ENCODE measurements around the gene ILRUN. TPM values are rescaled to one million over a fixed set of nuclear protein-coding genes. Genes with fewer than 3 reads are reported as not detected.
"Not testable (repeated sequence)": the region's sequence is repeated elsewhere in the genome, so short reads cannot be mapped to it uniquely, and the experiment has no call there.

The ILRUN gene
- total RNA-seq, 1 donor from 2014 or later = 54.2 TPM

DNA sequence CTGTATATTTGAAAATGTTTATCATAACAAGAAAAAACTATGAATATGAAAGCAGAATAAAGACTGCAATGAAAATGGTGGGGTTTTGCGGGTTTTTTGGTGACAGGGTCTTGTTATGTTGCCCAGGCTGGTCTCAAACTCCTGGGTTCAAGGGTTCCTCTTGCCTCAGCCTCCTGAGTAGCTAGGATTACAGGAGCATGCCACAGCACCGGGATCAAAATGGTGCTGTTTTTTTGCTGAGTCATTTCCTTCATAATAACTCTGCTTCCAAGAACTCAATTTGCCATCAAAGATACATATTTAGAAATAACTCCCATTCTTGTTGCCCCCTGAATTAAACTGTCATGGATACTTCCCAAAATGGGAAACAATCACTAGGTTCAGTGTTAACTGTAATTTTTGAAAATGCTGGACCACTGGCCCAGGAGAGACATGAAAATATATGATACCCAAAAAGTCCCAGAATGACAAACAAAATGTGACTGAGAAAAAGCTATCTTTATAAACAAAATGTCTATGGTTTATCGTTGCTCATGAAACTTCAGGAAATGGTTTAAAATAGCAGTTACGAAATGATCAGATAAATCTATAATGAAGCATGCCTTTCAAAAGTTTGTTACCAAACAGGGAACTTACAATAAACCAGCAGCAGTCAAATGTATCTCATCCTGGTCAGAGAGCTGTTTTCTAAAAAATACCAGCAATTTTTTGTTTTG is 32.2 kb downstream of the ILRUN start:
- DNase-seq = no peak

DNA sequence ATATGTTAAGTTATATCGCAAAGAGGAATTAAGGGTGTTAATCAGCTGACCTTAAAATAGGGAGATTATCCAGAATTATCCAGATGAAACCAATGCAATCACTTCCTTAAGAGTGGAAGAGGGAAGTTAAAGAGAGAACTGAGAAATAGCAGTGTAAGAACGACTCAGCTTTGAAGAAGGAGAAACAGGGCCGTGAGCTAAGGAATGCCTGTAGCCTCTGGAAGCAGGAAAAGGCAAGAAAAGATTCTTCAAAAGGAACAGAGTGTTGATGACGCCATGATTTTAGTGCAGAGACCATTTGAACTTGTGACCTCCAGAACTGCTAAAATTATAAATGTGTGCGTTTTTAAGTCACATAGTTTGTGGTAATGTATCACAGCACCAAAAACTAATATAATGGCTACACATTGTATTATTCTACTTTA is 32.7 kb downstream of the ILRUN start:
- DNase-seq = no peak

DNA sequence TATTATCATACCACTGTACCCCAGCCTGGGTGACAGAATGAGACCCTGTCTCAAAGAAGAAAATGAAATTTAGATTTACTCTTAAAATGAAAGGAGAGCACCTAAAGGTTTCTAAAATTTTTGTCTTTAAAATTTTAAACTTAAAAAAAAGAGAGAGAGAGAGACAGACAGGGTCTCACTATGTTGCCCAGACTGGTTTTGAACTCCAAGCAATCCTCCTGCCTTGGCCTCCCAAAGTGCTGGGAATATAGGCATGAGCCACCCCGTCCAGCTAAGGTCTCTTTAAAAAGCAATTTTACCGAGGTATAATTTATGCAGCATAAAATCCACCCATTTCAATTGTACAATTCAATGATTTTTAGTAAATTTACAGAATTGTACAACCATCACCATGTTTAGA is 33.2 kb downstream of the ILRUN start:
- DNase-seq = no peak

DNA sequence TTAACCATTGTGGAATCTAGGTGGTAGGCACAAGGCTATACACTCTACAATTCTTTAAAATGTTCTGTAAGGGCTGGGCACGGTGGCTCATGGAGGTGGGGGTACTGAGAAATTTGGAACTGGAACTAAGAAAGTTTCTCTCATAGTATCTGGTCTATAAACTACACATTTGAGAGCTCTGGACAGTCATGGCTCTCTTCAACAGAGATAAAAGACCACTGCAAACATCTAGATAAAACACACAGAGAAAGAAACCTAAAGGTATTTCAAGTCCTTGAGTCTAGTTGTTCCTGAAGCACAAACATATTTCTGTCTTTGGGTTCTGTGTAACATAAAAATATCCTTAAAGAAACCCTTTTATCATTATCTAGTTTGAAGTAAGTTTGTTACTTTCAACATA is 35.2 kb downstream of the ILRUN start:
- no peak for DNase-seq

DNA sequence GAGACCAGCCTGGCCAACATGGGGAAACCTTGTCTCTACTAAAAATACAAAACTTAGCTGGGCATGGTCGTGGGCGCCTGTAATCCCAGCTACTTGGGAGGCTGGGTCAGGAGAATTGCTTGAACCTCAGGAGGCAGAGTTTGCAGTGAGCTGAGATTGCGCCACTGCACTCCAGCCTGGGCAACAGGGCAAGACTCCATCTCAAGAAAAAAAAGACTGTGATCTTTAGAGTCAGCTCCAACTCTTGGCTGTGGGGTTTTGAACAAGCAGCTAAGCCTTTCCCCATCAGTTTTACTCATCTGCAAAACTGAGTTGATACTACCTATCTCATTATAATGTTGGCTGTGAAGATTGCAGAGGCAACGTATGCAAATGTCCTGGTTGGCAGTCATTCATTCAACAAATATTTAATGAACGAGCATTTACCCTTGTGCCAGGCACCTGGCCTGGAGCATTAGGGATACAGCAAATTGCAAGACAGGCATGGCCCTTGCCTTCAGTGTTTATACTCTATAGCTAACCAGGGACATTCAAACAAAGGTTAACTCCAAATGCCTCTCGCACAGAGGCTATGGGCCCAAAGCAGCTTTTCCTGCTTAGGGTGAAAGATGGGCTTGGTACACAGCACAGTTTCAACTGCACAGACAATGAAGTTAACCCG is 37.8 kb downstream of the ILRUN start:
- no peak for DNase-seq

DNA sequence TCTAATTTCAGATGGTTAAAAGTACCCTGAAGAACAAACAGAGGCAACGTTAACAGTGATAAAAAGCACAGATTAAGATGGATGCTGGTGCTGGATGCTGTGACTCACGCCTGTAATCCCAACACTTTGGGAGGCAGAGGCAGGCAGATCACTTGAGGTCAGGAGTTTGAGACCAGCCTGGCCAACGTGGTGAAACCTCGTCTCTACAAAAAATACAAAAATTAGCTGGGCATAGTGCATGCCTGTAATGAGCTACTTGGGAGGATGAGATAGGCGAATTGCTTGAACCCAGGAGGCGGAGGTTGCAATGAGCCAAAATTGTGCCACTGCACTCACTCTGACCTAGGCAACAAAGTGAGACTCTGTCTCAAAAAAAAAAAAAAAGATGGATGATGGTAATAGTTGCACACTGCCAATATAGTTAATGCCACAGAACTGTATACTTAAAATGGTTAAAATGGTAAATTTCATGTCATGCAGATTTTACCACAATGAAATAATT is 38.5 kb downstream of the ILRUN start:
- not testable (repeated sequence) for DNase-seq

DNA sequence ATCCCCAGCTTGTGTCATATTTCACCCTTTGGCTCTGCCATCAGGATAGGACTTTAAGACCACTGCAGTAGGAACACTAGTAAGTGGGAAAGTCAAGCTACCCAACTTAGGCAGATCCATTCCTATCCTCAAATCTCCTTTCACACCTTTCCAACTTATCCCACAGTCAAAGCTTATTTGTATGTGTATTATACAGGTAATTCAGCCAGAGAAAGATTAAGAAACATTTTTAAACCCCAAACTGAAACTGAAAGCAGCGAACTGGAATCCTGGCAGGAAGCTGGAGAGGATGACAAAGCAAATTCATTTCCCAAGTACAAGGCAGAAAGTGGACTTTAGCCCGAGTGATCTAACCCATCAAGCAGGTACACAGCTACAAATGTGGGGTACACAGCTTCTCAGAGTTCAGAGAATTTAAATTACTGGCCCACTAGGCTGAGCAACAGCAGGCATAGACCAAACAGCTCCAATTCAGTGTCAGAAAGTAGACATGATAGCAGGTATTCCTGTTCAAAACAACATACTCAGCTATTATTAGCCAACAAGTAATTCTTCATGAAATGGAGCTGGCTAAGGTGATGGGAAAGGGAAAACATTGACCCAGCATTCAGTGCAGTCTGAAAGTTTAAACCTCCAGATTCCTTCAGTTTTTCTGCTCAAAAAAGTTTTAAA is 39.1 kb downstream of the ILRUN start:
- peak; percentile 91 for DNase-seq

DNA sequence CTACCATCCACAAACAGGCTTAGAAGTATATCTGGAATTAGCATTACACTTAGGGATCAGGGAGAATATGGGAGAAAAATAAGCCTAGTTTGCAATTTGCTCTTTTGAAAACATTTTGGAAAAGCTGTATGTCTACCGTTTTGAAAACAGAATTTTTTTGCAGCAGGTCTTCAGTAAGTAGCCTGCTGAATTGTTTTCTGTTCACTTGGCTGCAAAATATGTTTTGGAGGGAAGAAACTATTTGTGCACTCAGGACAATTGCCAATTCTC is 39.6 kb downstream of the ILRUN start:
- DNase-seq = no peak

DNA sequence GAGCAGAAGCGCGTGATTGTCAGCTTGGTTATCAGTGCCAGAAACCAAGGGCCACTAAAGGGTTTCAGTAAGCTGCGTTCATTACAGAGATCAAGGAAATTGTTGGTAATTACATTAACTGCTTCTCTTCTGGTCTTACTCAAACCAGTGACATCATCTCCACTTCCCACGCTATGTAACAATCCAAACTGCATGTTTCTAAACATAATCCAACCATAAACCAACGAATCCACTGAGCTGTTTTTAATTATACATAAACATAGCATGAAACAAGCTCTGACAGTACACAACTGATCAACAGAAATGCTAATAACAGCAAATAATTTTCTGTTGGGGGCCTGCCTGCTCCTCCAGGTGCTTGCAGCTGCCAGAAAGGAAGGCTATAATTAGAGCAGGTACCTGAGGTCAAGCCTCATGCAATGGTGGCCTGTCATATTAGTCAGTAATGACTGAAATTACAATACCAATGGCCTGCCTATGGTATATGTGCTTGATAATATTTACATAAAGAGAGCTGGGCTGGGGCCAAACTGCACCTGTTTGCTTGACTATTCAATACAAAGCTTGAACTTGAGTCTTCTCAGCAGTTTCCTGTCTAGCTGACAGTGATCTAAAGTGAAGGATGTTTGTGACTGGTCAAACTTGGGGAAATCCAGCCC is 40.1 kb downstream of the ILRUN start:
- peak; percentile 65 for DNase-seq

DNA sequence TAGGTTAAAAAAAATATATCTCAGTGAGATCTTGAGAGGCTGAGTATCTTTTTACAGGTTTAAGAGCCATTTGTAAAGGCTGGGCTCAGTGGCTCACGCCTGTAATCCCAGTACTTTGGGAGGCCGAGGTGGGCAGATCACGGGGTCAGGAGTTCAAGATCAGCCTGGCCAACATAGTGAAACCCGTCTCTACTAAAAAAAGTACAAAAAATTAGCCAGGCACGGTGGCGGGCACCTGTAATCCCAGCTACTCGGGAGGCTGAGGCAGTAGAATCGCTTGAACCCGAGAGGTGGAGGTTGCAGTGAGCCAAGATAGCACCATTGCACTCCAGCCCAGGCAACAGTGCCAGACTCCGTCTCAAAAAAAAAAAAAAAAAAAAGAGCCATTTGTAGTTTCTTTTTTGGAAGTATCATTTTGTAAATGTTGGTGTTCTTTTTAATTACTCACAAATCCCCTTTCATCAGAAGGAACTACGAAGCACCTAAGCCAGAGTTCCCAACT is 40.6 kb downstream of the ILRUN start:
- DNase-seq = not testable (repeated sequence)

DNA sequence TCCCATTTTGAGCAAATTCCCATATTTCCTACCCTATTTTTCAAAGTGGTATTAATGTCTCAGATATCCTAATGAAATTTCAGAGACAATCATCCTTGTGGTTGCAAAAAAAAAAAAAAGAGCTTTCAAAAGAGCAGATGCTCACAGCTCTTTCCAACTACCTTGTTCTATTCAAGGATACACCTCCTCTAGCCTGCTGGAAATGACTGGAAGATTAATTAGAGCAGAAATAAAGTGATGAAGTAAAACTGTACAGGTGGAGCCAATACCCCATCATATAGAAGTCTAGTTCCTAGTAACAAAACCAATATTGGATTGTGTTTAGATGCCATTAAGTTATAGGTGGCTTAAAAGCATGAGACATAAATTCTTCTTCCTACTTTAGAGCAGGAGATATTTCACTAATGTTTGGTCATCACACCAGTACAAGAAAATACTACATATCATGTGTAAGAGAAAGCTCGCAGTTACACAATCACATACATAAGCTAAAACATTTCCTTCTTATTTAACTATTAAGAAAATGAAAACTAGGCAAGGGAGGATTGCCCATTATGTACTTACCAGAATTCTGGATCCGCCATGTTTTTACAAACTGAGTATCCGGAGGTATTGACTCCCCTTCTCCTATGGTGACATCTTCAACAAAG is 42.4 kb downstream of the ILRUN start:
- DNase-seq = no peak

DNA sequence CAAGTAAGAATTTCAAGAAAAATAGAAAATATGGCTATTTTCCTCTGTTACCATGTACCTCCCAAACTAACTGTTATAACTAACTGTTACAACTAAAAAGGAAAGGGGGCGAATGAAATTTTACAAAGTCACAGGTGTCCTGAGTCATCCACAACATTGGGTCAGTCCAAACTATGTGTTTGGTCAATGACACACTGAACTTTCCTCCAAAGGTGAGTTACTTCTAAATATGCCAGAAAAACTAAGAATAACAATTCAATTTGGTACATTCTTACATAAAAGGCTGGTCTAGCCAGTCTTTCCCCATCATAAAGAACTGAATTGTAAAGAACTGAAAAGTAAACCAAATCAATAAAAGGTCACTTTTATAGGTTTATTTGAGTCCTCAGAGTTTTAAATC is 44.3 kb downstream of the ILRUN start:
- DNase-seq = no peak

DNA sequence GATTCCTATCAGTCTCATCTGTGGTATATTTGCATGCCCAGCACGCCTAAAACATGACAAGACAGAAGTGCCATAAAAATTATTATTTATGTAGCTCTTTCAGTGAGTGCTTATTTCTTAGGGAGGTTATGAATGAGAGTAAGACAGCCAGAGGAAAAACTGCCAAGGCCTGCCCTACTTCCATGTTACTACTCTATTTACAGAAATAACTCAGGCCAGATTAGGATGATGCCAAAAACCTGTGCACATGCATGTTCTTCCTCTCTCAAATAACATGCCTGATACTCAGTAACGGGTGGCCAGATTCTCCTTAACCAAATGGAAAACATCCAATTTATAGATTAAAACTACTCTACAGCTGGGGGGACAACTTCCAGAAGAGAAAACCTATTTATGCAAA is 45.7 kb downstream of the ILRUN start:
- DNase-seq = no peak

DNA sequence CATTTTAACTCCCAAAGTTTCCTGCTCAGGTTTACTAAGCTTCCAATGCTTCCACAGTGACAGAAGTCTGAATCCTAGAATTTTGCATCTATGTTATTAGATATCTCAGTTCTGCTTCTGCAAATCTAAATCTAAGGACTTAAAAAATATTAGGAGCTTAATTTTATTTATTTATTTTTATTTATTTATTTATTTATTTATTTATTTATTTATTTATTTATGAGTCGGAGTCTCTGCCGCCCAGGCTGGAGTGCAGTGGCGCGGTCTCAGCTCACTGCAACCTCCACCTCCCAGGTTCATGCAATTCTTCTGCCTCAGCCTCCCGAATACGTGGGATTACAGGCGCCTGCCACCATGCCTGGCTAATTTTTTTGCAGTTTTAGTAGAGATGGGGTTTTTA is 46.3 kb downstream of the ILRUN start:
- not testable (repeated sequence) for DNase-seq

DNA sequence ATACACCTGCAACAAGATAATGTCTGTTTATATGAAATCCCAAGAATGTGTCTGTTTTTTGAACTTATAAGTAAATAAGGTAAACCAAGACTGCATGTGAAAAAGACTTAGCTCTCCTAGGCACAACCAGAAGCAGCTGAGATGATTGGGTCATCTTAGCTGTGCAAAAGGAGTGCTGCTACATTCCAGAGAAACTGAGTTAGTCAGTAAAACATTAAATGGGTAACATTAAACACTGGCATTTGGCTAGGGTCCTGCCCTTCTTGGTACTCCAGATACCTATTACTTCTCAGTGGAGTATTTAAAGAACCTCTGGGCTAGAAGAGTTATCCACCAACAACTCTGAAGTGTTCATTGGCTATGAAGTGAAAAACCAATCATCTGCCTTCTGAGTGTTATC is 47.8 kb downstream of the ILRUN start:
- no peak for DNase-seq

Small RNAs within 50 kb of the gene (small RNA-seq; reads per million reads assigned to genes)
- gene RN7SL200P (ENCODE audit: low replicate concordance) = not detected

Other genes starting within 250 kb of the ILRUN start
- gene PACSIN1, start 230.7 kb downstream of the ILRUN start, total RNA-seq = 0.10 TPM
- gene SPDEF, start 140.4 kb downstream of the ILRUN start, total RNA-seq = 6.1 TPM
- gene SNRPC, start 60.7 kb upstream of the ILRUN start, total RNA-seq = 29.6 TPM
- 12.1 TPM for gene BLTP3A, start 95.3 kb upstream of the ILRUN start, total RNA-seq
- gene TAF11, start 191.3 kb upstream of the ILRUN start, total RNA-seq = 37.2 TPM
- gene ANKS1A, start 192.5 kb upstream of the ILRUN start, total RNA-seq = 23.5 TPM

Data from tongue (tissue), 3 donors.